Measurements from ENCODE around the gene LPCAT3. TPM values are rescaled to one million over a fixed set of nuclear protein-coding genes. Genes with fewer than 3 reads are reported as not detected.

Gene LPCAT3, protein sequence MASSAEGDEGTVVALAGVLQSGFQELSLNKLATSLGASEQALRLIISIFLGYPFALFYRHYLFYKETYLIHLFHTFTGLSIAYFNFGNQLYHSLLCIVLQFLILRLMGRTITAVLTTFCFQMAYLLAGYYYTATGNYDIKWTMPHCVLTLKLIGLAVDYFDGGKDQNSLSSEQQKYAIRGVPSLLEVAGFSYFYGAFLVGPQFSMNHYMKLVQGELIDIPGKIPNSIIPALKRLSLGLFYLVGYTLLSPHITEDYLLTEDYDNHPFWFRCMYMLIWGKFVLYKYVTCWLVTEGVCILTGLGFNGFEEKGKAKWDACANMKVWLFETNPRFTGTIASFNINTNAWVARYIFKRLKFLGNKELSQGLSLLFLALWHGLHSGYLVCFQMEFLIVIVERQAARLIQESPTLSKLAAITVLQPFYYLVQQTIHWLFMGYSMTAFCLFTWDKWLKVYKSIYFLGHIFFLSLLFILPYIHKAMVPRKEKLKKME
- total RNA-seq (2022; extraction: Qiagen RNA extraction; ENCODE audit: low read depth): 26.9 to 31.8 TPM (median 30.4 TPM) in 5 replicates

DNA sequence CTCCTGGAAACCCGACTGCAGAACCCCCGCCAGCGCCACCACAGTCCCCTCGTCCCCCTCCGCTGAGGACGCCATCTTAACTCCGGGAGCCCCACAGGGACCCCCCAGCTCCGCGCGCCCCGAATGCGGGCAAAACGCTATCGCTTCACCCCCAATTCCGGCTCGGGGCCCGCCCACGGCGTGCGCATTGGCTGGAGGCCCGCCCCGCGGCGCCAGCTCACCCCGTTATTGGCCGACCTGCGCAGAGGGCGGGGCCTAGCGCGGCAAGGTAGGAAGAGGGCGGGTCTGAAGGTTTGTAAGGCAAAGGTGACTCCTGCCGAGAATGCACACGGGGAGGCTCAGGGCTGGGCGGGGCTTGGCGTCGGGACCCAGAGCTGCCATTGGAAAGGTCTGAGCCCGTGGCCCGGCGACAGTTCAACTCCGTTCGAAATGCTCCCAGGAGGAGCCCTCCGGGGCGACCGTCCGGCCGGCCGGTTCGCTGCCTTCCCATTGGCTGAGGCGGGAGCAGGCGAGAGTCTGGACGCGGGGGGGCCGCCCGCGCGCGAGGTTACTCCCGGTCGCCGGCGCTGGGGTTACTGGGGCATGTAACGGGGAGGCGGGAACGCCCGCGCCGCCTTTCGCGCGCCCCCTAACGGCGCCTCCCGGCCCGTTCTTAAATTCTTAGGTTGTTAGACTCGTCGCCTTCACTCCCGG is at the start of gene LPCAT3:
Gene LPCAT3 (minus strand): TSS at position 127 of the 693 bp plus-strand sequence. CDS start 52 bp downstream, at position 75.

DNA sequence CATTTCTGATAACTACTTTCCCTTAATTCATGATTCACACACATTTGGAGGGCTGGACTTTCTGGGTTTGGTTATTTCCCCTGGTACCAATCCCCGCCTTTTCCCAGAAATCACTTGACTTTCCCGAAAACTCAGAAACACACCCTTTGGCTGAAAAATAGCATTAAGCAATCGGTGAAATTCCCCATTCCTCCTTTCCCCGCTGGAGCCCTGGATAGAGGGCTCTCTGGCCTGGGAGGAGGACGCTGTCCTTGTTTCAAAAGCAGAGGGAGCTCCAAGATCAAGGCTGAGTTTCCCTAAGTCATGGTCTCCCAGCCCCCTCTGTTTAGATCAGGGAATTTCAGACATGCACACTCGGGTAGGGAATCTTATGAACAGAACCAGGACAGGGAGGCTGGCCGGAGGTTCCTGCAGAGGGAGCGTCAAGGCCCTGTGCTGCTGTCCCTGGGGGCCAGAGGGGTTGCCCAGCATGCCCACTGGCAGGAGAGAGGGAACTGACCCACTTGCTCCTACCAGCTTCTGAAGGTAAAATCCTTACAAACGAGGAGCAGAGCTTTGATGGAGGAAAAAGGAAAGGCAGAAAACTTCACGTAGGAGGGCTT is 42.2 kb upstream of the LPCAT3 start, which contains the start of gene C1S:
Gene C1S (plus strand): TSS at position 366 of the 602 bp plus-strand sequence. CDS start 1,195 bp downstream, outside the sequence.

DNA sequence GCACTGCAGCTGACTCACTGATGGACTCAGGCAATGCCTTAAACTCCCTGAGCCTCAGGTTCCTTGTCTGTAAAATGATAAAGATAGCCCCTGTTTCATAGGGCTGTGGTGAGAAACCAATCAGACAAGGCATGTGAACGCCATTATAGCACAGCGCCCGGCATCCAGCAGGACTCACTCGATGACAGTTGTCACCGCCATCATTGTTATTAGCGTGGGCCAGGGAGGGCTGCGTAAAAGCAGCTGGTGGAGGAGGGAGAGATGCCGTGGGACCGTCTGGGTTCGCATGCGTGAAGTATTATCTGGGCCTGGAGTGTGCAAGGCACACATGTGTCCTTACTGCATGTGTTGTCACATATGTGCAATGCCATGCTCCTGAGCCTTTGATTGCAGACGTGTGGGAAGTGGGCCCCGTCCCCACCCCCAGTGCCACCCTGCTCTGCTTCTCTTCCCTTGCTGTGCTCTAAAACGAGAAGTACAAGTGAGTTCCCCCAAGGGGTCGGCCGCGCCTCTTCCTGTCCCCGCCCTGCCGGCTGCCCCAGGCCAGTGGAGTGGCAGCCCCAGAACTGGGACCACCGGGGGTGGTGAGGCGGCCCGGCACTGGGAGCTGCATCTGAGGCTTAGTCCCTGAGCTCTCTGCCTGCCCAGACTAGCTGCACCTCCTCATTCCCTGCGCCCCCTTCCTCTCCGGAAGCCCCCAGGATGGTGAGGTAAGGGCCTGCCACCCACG is 67.3 kb downstream of the LPCAT3 start, which contains the start of gene PTPN6:
Gene PTPN6 (plus strand): TSS at position 546 of the 730 bp plus-strand sequence. CDS start 157 bp downstream, at position 703.

DNA sequence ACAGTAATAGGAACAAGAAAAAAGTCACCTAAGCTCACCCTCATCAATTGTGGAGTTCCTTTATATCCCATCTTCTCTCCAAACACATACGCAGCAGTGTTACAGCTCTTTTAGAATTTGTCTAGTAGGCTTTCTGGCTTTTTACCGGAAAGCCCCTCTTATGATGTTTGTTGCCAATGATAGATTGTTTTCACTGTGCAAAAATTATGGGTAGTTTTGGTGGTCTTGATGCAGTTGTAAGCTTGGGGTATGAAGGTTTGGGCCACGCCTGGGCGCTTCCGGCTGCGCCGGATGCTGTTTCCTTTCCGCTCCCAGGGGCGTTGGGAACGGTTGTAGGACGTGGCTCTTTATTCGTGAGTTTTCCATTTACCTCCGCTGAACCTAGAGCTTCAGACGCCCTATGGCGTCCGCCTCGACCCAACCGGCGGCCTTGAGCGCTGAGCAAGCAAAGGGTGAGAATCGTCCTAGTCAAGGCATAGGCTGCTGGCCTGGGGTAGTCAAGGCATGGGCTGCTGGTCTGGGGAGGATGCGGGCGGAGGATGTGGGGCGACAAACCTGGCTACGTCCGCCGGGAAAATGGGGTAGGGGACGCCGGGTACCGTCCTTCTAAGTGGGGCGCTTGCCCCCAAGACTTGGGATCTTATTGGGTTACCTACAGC is 74.4 kb downstream of the LPCAT3 start, which contains the start of the genes C12orf57 and RNU7-1:
Gene C12orf57 (plus strand): TSS at position 301 of the 659 bp plus-strand sequence. CDS start 100 bp downstream, at position 401.
Gene RNU7-1 (plus strand): TSS at position 95 of the 659 bp plus-strand sequence.

DNA sequence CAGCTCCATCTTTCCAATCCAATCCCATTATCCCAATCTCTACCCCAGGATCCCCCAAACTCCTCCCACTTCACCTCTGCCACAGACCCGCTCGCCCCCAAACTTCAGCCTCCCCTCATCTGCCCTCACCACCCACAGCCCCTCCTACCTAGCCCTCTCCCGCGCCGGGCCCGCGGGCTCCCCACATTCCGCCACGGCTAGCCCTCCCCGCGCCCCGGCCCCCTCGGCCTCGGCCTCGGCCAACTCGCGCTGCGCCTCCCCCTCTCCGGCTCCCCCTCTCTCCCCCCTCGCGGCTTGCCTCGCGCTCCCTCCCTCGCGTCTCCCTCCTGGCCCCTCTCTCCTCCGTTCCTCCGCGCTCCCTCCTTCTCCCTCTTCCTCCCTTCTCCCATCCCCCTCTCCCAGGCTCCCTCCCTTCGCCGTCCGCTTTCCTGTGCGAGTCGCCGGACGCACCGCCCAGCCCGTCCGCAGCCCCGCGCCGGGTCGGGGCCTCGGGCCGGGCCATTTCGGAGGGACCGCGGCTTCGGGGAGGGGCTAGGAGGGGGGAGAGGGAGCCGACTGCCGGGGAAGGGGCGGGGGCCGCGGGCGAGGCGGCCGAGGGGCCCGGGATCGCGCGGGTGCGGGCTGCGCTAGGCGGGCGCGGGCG is 90.8 kb downstream of the LPCAT3 start, which contains the start of gene ATN1:
Gene ATN1 (plus strand): TSS at position 581 of the 643 bp plus-strand sequence. CDS start 6,043 bp downstream, outside the sequence.

Other genes with a start within 250 kb of the LPCAT3 start
- gene LAG3, start 246.0 kb downstream of the LPCAT3 start, total RNA-seq (2022; extraction: Qiagen RNA extraction; ENCODE audit: low read depth): 0.47 to 2.2 TPM (median 1.4 TPM) in 5 replicates
- not detected in 5 replicates for gene CD4, start 228.9 kb downstream of the LPCAT3 start, total RNA-seq (2022; extraction: Qiagen RNA extraction; ENCODE audit: low read depth)
- 0.39 to 0.93 TPM (median 0.47 TPM) in 5 replicates for gene GPR162, start 196.7 kb downstream of the LPCAT3 start, total RNA-seq (2022; extraction: Qiagen RNA extraction; ENCODE audit: low read depth)
- gene P3H3, start 190.1 kb downstream of the LPCAT3 start, total RNA-seq (2022; extraction: Qiagen RNA extraction; ENCODE audit: low read depth): 24.8 to 31.7 TPM (median 26.6 TPM) in 5 replicates
- 1.9 to 2.8 TPM (median 1.9 TPM) in 5 replicates for gene GNB3, start 177.6 kb downstream of the LPCAT3 start, total RNA-seq (2022; extraction: Qiagen RNA extraction; ENCODE audit: low read depth)
- gene CDCA3, start 167.2 kb downstream of the LPCAT3 start, total RNA-seq (2022; extraction: Qiagen RNA extraction; ENCODE audit: low read depth): 76.1 to 88.0 TPM (median 79.3 TPM) in 5 replicates
- 77.5 to 93.5 TPM (median 87.6 TPM) in 5 replicates for gene USP5, start 166.3 kb downstream of the LPCAT3 start, total RNA-seq (2022; extraction: Qiagen RNA extraction; ENCODE audit: low read depth)
- gene TPI1, start 150.9 kb downstream of the LPCAT3 start, total RNA-seq (2022; extraction: Qiagen RNA extraction; ENCODE audit: low read depth): 1,539 to 1,667 TPM (median 1,622 TPM) in 5 replicates
- gene SPSB2, start 145.2 kb downstream of the LPCAT3 start, total RNA-seq (2022; extraction: Qiagen RNA extraction; ENCODE audit: low read depth): 18.3 to 23.2 TPM (median 21.4 TPM) in 5 replicates
- gene LRRC23, start 113.7 kb downstream of the LPCAT3 start, total RNA-seq (2022; extraction: Qiagen RNA extraction; ENCODE audit: low read depth): 15.5 to 18.7 TPM (median 18.1 TPM) in 5 replicates
- gene ENO2, start 103.9 kb downstream of the LPCAT3 start, total RNA-seq (2022; extraction: Qiagen RNA extraction; ENCODE audit: low read depth): 37.1 to 44.4 TPM (median 42.7 TPM) in 5 replicates
- 49.8 to 82.1 TPM (median 68.2 TPM) in 5 replicates for gene ATN1, start 90.5 kb downstream of the LPCAT3 start, total RNA-seq (2022; extraction: Qiagen RNA extraction; ENCODE audit: low read depth)
- gene RNU7-1, start 74.7 kb downstream of the LPCAT3 start, total RNA-seq (2022; extraction: Qiagen RNA extraction; ENCODE audit: low read depth): not detected in 5 replicates
- 274 to 300 TPM (median 288 TPM) in 5 replicates for gene C12orf57, start 74.5 kb downstream of the LPCAT3 start, total RNA-seq (2022; extraction: Qiagen RNA extraction; ENCODE audit: low read depth)
- 7.6 to 14.4 TPM (median 10.8 TPM) in 5 replicates for gene PTPN6, start 67.1 kb downstream of the LPCAT3 start, total RNA-seq (2022; extraction: Qiagen RNA extraction; ENCODE audit: low read depth)
- gene PHB2, start 47.8 kb downstream of the LPCAT3 start, total RNA-seq (2022; extraction: Qiagen RNA extraction; ENCODE audit: low read depth): 313 to 344 TPM (median 323 TPM) in 5 replicates
- 62.4 to 70.8 TPM (median 65.4 TPM) in 5 replicates for gene EMG1, start 47.6 kb downstream of the LPCAT3 start, total RNA-seq (2022; extraction: Qiagen RNA extraction; ENCODE audit: low read depth)
- gene C1S, start 42.2 kb upstream of the LPCAT3 start, total RNA-seq (2022; extraction: Qiagen RNA extraction; ENCODE audit: low read depth): 38.6 to 61.7 TPM (median 42.5 TPM) in 5 replicates
- gene C1R, start 74.0 kb upstream of the LPCAT3 start, total RNA-seq (2022; extraction: Qiagen RNA extraction; ENCODE audit: low read depth): 24.1 to 46.2 TPM (median 28.9 TPM) in 5 replicates
- gene C1RL, start 90.7 kb upstream of the LPCAT3 start, total RNA-seq (2022; extraction: Qiagen RNA extraction; ENCODE audit: low read depth): 9.6 to 14.0 TPM (median 12.0 TPM) in 5 replicates
- gene RBP5, start 110.4 kb upstream of the LPCAT3 start, total RNA-seq (2022; extraction: Qiagen RNA extraction; ENCODE audit: low read depth): not detected in 5 replicates
- gene CLSTN3, start 111.9 kb upstream of the LPCAT3 start, total RNA-seq (2022; extraction: Qiagen RNA extraction; ENCODE audit: low read depth): 11.3 to 15.3 TPM (median 13.4 TPM) in 5 replicates
- 31.3 to 38.1 TPM (median 35.5 TPM) in 5 replicates for gene PEX5, start 171.2 kb upstream of the LPCAT3 start, total RNA-seq (2022; extraction: Qiagen RNA extraction; ENCODE audit: low read depth)

Data from A549 treated with DMSO at 1 μM for 4 hours (cell line).